Activated T-helper 17 cell treated with anti-CD3 and anti-CD28 coated beads, Interleukin-2, amount 50 U/mL, for 72 hours (primary cell): Measurements from ENCODE around the gene CD4. TPM values are rescaled to one million over a fixed set of nuclear protein-coding genes. Genes with fewer than 3 reads are reported as not detected.

Experiments
- ATAC-seq: fragments of 150-1000 bp; cut with Tn5 transposase; replicated peaks from 2 replicates; pipeline ENCODE4 v1.10.0; 2021; ENCODE audit warnings: mild to moderate bottlenecking, moderate library complexity
- H3K27ac Mint-ChIP-seq: one replicate; pipeline ENCODE4 v1.8.0; 2022; ENCODE audit warnings: mixed read lengths
- H3K27me3 Mint-ChIP-seq: one replicate; pipeline ENCODE4 v1.8.0; 2022; ENCODE audit warnings: mixed read lengths
- H3K36me3 Mint-ChIP-seq: one replicate; pipeline ENCODE4 v1.8.0; 2022; ENCODE audit warnings: low read depth, mild to moderate bottlenecking, mixed read lengths
- H3K4me1 Mint-ChIP-seq: one replicate; pipeline ENCODE4 v1.8.0; 2022; ENCODE audit warnings: mixed read lengths
- H3K4me3 Mint-ChIP-seq: one replicate; pipeline ENCODE4 v1.8.0; 2022; ENCODE audit warnings: mild to moderate bottlenecking, mixed read lengths
- H3K9me3 Mint-ChIP-seq: one replicate; pipeline ENCODE4 v1.8.0; 2022; ENCODE audit warnings: mixed read lengths
- total RNA-seq, 2 donors: library from RNA; stranded (reverse); gene quantifications; one replicate each; pipeline ENCODE4 v1.2.3, GENCODE V29; 2022

CD4 gene
- total RNA-seq, 2 donors from 2014 or later = 224 to 261 TPM

- Mint-ChIP-seq H3K4me1 (peaks cover 13% of the 10 kb centered on the region), H3K9me3 (no peaks in the 10 kb centered on the region), H3K27me3 (no peaks in the 10 kb centered on the region), H3K36me3 (peaks cover 14% of the 10 kb centered on the region), H3K27ac (no peak overlapping the region), H3K4me3 (no peak overlapping the region)
- no peak for ATAC-seq
These were observed 32.2 kb upstream of the CD4 start for GRCh38 chr12:6757028-6757690.

GRCh38 chr12:6758506-6759095, 30.7 kb upstream of the CD4 start:
- ATAC-seq = peak; percentile 6
- H3K27ac Mint-ChIP-seq = no peak overlapping the region

DNA sequence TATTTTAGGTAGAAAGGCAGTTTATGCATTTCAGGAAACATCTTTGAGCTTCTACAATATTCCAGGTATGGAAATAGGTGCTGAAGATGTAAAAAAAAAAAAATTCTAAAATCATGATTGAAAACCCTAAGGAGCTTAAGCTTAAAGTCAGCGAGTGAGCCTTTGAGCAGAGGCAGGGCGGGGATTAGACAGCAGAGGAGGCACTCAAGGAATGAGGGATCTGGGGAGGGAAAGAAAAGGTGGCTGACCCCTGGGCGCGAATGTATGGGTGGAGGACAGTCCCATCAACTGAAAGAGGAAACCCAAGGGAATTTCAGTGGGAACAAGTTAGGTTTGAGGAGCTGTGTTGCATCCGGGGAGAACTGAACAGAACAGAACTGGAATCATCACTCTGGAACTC, 29.6 kb upstream of the CD4 start:
- Mint-ChIP-seq H3K36me3 (no peaks in the 10 kb centered on the region), H3K27me3 (peaks cover 7% of the 10 kb centered on the region)
- ATAC-seq = no peak

More at GRCh38 chr12:6758506-6759095, 30.7 kb upstream of the CD4 start:
- H3K27me3 Mint-ChIP-seq = no peaks in the 10 kb centered on the region
- no peaks in the 10 kb centered on the region for H3K36me3 Mint-ChIP-seq
- H3K4me3 Mint-ChIP-seq = no peak overlapping the region
- H3K9me3 Mint-ChIP-seq = no peaks in the 10 kb centered on the region
- peaks cover 12% of the 10 kb centered on the region for H3K4me1 Mint-ChIP-seq

DNA sequence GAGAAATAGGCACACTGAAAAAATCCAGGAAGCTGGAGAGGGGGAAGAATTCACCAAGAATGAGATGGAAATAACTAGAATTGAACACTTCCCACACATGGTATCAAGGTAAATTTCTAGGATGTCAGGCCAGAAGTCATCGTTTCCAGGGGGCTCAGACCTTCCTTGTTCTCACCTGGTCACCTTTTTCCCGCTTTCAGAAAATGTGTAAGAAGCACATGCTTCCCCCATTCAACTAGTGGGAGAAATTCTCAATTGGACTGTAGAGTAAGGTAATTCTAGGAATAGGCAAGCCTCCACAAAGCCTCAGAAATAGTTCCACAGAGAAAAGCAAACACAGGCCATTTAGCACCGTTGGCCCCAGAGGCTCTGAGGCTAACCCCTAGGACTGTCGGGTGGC, 25.9 kb upstream of the CD4 start:
- peaks cover 24% of the 10 kb centered on the region for H3K27me3 Mint-ChIP-seq
- H3K4me3 Mint-ChIP-seq = no peak overlapping the region
- no peak overlapping the region for H3K27ac Mint-ChIP-seq
- ATAC-seq = no peak
- no peaks in the 10 kb centered on the region for H3K9me3 Mint-ChIP-seq
- H3K4me1 Mint-ChIP-seq = peaks cover 31% of the 10 kb centered on the region
- peaks cover 16% of the 10 kb centered on the region for H3K36me3 Mint-ChIP-seq

More for the DNA sequence above, 29.6 kb upstream of the CD4 start:
- H3K4me1 Mint-ChIP-seq = peaks cover 14% of the 10 kb centered on the region
- no peak overlapping the region for H3K4me3 Mint-ChIP-seq
- no peak overlapping the region for H3K27ac Mint-ChIP-seq
- H3K9me3 Mint-ChIP-seq = no peaks in the 10 kb centered on the region

DNA sequence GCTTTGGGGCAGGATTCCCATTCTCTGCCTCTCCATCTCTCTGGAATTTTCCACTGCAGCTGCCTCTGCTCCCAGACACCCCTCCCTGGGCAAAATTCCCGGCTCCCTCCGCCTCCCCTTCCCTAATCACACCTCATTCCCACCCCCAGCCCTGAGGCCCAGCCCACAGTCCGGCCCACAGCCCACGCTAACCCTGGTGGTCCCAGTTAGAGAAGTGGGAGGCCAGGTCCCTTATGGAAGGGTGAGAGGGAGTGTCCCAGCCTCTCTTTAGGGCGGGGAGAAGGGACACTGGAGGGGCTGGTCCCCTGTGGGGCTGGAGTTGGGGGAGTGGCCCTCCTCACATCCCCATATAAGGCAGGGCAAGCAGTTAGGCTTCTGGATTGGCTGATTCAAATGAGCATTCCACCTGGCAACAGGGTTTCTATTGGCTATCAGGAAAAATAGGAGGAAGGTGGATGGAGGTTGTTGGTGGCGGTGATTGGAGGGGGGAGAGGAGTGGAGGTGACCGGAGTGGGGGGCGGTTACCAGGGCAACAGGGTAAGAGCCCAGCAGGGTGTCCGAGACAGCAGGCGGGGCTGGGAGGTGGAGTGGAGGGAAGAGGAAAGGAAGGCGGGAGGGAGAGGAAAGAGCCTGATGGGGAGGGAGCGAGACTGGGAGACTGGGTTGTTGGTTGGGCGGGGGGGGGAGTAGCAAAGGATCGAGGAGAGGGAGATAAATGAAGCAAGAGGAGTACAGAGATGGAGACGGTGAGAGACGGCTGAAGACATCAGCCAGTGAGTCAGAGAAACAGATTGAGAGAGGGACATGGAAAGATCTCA, 25.1 kb upstream of the CD4 start:
- peak overlapping the region; percentile 67 for H3K4me3 Mint-ChIP-seq
- peak; percentile 87 for ATAC-seq
- peaks cover 26% of the 10 kb centered on the region for H3K27me3 Mint-ChIP-seq
- H3K4me1 Mint-ChIP-seq = peaks cover 30% of the 10 kb centered on the region
- H3K36me3 Mint-ChIP-seq = peaks cover 23% of the 10 kb centered on the region
- peak overlapping the region; percentile 70 for H3K27ac Mint-ChIP-seq
- H3K9me3 Mint-ChIP-seq = no peaks in the 10 kb centered on the region

DNA sequence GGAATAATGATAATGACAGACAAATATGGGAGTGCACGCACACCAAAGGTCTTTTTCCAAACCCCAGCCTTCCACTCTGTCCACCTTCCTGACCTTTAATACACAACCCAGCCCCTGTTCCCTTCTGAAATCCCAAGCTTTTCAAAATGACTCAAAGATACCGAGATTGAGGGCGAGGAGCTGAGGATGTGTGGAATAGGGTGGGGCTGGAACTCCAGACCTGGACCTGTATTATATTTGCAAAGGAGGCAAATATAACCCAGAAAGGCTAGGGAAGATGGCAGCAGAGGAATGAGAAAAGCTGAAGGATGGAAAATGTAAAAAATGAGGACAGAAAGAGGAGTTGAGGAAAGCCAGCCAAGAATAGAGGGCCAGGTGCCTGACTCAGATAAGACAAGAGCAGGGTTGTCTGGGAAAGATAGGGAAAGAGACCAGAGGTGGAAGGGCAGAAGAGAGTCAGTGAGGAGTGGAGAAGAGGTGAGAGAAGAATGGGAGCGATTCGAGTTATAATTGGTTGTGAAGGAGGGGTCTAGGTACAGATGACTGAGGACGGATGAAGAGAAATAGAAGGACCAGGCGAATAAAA, 24.2 kb upstream of the CD4 start:
- H3K27me3 Mint-ChIP-seq = peaks cover 34% of the 10 kb centered on the region
- H3K27ac Mint-ChIP-seq = peak overlapping the region; percentile 4
- H3K9me3 Mint-ChIP-seq = no peaks in the 10 kb centered on the region
- peaks cover 34% of the 10 kb centered on the region for H3K4me1 Mint-ChIP-seq
- H3K36me3 Mint-ChIP-seq = peaks cover 28% of the 10 kb centered on the region
- peak overlapping the region; percentile 67 for H3K4me3 Mint-ChIP-seq
- ATAC-seq = no peak

- Mint-ChIP-seq H3K4me1 (peaks cover 38% of the 10 kb centered on the region), H3K27me3 (peaks cover 34% of the 10 kb centered on the region), H3K9me3 (no peaks in the 10 kb centered on the region), H3K4me3 (peak within 1 kb of the TSS; percentile 89), H3K27ac (peak within 1 kb of the TSS; percentile 78), H3K36me3 (peaks cover 35% of the 10 kb centered on the region)
- peak; percentile 16 for ATAC-seq
These were observed 23.4 kb upstream of the CD4 start, which contains the start of gene PTMS for GRCh38 chr12:6765634-6766581. TSS of gene PTMS (plus strand) at chr12:6766363. CDS start at chr12:6766706, 343 bp downstream.

DNA sequence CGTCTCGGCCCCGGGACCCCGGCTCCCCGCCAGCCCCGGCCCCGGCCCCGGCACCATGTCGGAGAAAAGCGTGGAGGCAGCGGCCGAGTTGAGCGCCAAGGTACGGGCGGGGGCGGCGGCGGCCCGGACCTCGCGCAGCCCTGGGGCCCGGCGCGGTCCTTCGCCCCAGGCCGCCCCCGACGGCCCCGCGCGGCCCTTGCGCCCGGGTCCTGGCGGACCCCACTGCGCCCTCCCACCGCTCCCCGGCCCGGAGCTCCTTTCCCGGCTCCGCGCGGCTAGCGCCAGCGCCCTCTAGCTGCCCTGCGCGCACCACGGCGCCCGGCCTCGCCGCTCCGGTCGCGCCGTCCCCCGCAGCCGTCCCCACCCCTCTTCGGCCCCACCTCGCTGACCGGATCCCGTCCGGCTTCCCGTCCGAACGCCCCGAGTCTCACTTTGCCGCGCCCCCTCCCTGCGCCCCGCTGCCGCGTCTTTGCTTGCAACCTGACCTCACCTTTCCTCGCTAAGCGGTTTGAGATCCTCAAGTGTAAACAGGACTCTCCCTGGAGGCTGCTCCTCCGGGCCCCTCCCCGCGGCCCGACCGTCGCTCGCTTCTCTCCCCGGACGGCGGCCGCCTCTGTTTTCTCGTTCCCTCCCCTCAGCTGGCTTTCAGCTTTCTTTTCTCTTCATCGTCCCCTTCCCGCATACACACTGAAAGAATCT, 22.5 kb upstream of the CD4 start:
- peak; percentile 65 for ATAC-seq
- peak overlapping the region; percentile 89 for H3K4me3 Mint-ChIP-seq
- H3K27me3 Mint-ChIP-seq = peaks cover 34% of the 10 kb centered on the region
- peaks cover 46% of the 10 kb centered on the region for H3K4me1 Mint-ChIP-seq
- peak overlapping the region; percentile 78 for H3K27ac Mint-ChIP-seq
- H3K9me3 Mint-ChIP-seq = no peaks in the 10 kb centered on the region
- peaks cover 44% of the 10 kb centered on the region for H3K36me3 Mint-ChIP-seq

- Mint-ChIP-seq H3K27me3 (peaks cover 36% of the 10 kb centered on the region), H3K4me3 (peak overlapping the region; percentile 89), H3K27ac (peak overlapping the region; percentile 78), H3K36me3 (peaks cover 53% of the 10 kb centered on the region), H3K9me3 (no peaks in the 10 kb centered on the region), H3K4me1 (peaks cover 50% of the 10 kb centered on the region)
- no peak for ATAC-seq
These were observed 21.7 kb upstream of the CD4 start for GRCh38 chr12:6767353-6768319.

DNA sequence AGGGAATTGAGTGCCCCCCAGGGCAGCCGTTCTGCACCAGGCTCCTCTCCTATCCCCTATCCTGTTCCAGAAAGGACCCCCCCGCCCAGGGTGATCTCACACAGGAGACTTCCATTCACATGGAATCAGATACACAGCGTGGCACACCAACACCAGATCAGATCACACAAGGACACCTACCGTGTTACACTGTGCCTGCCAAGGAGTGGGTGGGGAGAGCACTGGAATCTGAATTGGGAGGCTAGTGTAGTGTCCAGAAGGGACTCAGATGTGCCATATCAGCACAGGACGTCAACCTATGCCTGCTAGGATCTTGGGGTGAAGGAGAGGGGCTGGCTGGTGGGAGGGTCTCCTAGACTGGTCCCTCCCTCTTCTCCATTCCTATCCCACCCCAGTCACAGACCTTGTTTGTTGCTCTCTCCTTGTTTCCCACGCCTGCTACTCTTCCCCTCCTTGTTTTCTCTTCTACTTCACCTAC, 20.9 kb upstream of the CD4 start:
- no peaks in the 10 kb centered on the region for H3K9me3 Mint-ChIP-seq
- H3K4me1 Mint-ChIP-seq = peaks cover 50% of the 10 kb centered on the region
- peaks cover 36% of the 10 kb centered on the region for H3K27me3 Mint-ChIP-seq
- H3K36me3 Mint-ChIP-seq = peaks cover 61% of the 10 kb centered on the region
- H3K27ac Mint-ChIP-seq = peak overlapping the region; percentile 78
- no peak for ATAC-seq
- peak overlapping the region; percentile 89 for H3K4me3 Mint-ChIP-seq

- Mint-ChIP-seq H3K36me3 (peaks cover 64% of the 10 kb centered on the region), H3K4me3 (peak overlapping the region; percentile 89), H3K4me1 (peaks cover 50% of the 10 kb centered on the region), H3K9me3 (no peaks in the 10 kb centered on the region), H3K27me3 (peaks cover 36% of the 10 kb centered on the region), H3K27ac (peak overlapping the region; percentile 52)
- ATAC-seq = no peak
These were observed 20.3 kb upstream of the CD4 start for GRCh38 chr12:6768990-6769389.

DNA sequence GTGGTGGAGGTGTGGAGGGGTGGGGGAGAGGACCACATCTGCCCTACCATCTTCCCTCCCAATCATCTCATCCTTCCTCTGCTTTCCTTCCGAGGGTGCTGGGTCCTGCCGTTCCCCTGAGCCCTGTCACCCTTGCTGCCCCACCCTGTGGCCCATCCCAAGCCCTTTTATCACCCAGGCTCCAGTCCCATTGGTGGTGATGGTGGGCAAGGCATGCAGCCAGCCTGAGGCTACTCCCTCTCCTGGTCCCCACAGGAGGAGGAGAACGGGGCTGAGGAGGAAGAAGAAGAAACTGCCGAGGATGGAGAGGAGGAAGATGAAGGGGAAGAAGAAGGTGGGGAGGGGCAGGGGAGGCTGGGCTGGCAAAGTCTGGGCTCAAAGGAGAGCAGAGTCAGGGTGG, 19.7 kb upstream of the CD4 start:
- H3K36me3 Mint-ChIP-seq = peaks cover 71% of the 10 kb centered on the region
- peak overlapping the region; percentile 89 for H3K4me3 Mint-ChIP-seq

More for the DNA sequence above, 19.7 kb upstream of the CD4 start:
- H3K4me1 Mint-ChIP-seq = peaks cover 45% of the 10 kb centered on the region
- H3K27me3 Mint-ChIP-seq = peaks cover 32% of the 10 kb centered on the region
- H3K27ac Mint-ChIP-seq = peak overlapping the region; percentile 52
- H3K9me3 Mint-ChIP-seq = no peaks in the 10 kb centered on the region
- no peak for ATAC-seq
